Bronchus fibroblast of lung (primary cell): Measurements from ENCODE around the gene JCAD. TPM values are rescaled to one million over a fixed set of nuclear protein-coding genes. Genes with fewer than 3 reads are reported as not detected.

Experiments used
- total RNA-seq: library from RNA; depleted of rRNA; stranded (reverse); fragments of >200 nt; gene quantifications from 2 replicates; pipeline ENCODE4 v1.2.3, GENCODE V29; 2015

Gene JCAD, protein sequence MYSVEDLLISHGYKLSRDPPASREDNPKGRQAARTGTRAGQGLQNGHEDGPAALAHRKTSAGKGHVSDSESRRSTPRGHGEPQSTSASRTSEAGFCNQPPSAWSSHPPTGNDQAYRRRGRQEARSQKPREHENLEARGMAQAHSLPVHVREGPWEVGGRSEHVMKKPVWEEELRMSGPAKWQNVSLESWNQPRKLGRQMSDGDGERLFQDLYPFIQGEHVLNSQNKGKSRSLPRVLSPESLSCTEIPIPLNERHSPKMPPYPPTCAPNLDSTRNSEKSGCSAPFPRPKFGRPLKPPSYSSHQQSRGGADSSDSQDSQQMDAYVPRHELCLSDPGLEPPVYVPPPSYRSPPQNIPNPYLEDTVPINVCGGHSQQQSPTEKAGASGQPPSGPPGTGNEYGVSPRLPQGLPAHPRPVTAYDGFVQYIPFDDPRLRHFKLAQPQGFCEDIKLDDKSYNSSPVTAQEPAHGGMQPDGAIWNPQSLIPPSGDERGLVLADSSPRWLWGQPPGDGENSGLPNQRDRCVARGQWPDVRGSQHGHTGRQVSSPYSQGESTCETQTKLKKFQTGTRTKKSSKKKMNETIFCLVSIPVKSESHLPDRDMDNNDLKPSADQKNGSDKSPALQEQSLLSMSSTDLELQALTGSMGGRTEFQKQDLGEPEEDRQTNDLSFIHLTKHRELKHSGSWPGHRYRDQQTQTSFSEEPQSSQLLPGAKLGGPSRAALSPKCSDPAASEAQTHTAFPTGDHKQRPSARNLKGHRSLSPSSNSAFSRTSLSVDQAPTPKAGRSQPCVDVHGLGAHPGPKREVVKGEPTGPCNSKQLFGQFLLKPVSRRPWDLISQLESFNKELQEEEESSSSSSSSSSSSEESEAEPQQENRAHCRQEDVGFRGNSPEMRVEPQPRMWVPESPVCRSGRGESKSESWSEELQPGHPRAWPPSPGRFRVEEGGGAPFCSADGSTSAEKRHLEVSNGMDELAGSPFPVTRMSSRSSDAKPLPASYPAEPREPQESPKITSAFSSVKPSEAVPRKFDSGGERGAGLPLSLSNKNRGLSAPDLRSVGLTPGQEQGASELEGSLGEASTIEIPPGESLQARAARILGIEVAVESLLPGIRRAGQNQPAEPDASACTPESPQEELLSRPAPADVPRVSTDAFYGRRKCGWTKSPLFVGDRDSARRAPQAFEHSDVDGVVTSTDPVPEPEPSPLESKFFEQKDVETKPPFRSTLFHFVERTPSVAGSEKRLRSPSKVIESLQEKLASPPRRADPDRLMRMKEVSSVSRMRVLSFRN (N-terminal part only)
- 1.8 and 2.0 TPM in 2 replicates for total RNA-seq

GRCh38 chr10:30059209-30060107 is at the start of gene JCAD:
Gene JCAD, minus strand, starts transcription at chr10:30059586. Its CDS starts 11,774 bp downstream, at chr10:30047812.

